GF-D8 (cell line): ENCODE measurements around the gene CD3E.

Experiments
- DNase-seq: peaks from one replicate; lab custom pipeline; 2025; lab: John Stamatoyannopoulos, UW

Gene CD3E

GRCh38 chr11:118322721-118323120, 18.2 kb downstream of the CD3E start:
- no peak for DNase-seq

GRCh38 chr11:118325283-118325682, 20.8 kb downstream of the CD3E start:
- DNase-seq, result no peak

GRCh38 chr11:118328745-118329144, 24.2 kb downstream of the CD3E start:
- DNase-seq, result no peak

- DNase-seq, result no peak
Observed at GRCh38 chr11:118334745-118335144, 30.2 kb downstream of the CD3E start.

GRCh38 chr11:118338637-118339061, 34.1 kb downstream of the CD3E start:
- no peak for DNase-seq

- no peak for DNase-seq
Observed at GRCh38 chr11:118339281-118339961, 34.9 kb downstream of the CD3E start.

GRCh38 chr11:118340449-118340848, 35.9 kb downstream of the CD3E start:
- no peak for DNase-seq

GRCh38 chr11:118341261-118341660, 36.7 kb downstream of the CD3E start:
- no peak for DNase-seq

- no peak for DNase-seq
Observed at GRCh38 chr11:118341815-118342489, 37.4 kb downstream of the CD3E start.

- DNase-seq, result no peak
Observed at GRCh38 chr11:118342503-118343161, 38.1 kb downstream of the CD3E start, which contains the start of gene CD3D. Gene CD3D (minus strand): TSS chr11:118342705. CDS start chr11:118342607, 98 bp downstream.

- DNase-seq, result no peak
Observed at GRCh38 chr11:118343248-118343647, 38.7 kb downstream of the CD3E start.

- no peak for DNase-seq
Observed at GRCh38 chr11:118343981-118344515, 39.5 kb downstream of the CD3E start, which contains the start of gene CD3G. Gene CD3G (plus strand): TSS chr11:118344344. CDS start chr11:118344424, 80 bp downstream.

- DNase-seq, result no peak
Observed at GRCh38 chr11:118349475-118349874, 44.9 kb downstream of the CD3E start.

- DNase-seq, result no peak
Observed at GRCh38 chr11:118353084-118353710, 48.7 kb downstream of the CD3E start.

GRCh38 chr11:118358071-118358470, 53.5 kb downstream of the CD3E start:
- no peak for DNase-seq

GRCh38 chr11:118359295-118359958, 54.9 kb downstream of the CD3E start, which contains the start of gene UBE4A:
Gene UBE4A (plus strand): TSS chr11:118359600. CDS start chr11:118365081, 5,481 bp downstream.
- peak; percentile 99 for DNase-seq

GRCh38 chr11:118364956-118365615, 60.6 kb downstream of the CD3E start:
- DNase-seq, result no peak
